Dermis microvascular lymphatic vessel endothelial cell (primary cell): ENCODE data around the gene VPS16. TPM values are rescaled to one million over a fixed set of nuclear protein-coding genes. Genes with fewer than 3 reads are reported as not detected.

Source experiments
- DNase-seq, 2 donors: peaks; one replicate each; pipeline versions ENCODE4 v3.0.0 to v3.0.0-alpha.2; 2010; ENCODE audit warnings: low read depth in 2 of 2
- total RNA-seq: library from RNA; depleted of rRNA; stranded (reverse); fragments of >200 nt; gene quantifications from 2 replicates; pipeline ENCODE4 v1.2.1, GENCODE V29; 2014

Gene VPS16
- total RNA-seq: 32.5 and 36.5 TPM in 2 replicates

DNA sequence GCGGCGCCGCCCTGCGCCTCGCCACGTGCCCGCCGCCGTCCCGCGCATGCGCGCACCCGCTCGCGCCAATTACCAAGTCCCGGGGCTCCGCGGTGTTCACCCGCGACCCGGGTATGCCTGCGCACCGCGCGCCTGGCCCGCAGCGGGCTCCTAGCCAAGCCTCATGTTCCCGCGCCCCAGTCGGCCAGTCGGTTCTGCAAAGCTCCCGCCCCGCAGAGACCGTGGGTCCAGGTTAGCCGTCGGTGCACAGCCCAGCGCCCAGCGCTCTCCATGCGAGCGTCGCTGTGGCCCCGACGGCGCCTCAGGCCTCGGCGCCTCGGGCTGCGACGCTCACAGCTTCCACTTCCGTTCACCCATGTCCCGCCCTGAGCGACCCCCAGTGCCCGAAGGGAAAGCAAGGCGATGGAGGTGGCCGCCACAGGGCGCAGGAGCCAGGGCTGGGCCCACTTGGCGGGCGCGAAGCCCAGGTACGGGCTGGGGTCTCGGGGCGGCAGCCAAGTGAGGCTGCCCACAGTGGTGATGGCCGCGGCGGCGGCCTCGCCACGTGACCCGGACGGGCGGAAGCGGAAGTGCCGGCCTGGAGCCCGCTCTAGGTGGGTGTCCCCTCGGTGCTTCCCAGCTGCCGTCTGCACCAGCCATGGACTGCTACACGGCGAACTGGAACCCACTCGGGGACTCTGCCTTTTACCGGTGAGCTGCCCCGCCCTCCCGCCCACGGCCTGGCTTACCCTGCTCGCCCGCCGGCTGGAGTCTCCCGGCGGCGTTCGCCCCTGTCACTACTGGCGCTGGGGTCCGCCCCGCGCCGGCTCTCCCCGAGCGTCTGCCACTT is at the start of gene VPS16, which contains the start of gene PCED1A:
TSS of gene VPS16 (plus strand) at position 608 of the 829 bp plus-strand sequence. CDS start at position 638, 30 bp downstream.
TSS of gene PCED1A (minus strand) at position 518 of the 829 bp plus-strand sequence. CDS start 743 bp downstream, outside the sequence.
- DNase-seq: peak; percentile 74 to 88

DNA sequence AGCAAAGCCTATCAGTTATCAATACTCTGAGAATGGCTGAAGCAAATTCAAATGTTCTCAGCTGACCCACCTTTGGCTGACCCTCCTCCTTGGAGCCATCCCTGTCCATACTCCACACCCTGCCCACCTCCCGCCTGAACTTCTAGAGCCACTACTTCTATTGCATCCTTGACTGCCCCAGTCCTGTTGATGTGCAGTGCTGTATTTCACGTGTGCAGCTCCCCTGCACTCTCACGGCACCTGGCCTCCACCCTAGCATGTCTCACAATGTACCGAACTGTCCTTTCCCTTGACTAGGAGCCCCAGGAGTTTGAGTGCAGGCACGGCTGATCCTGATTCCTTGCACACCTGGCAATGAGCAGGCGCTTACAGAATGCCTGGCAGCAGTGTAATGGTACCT is 47.1 kb upstream of the VPS16 start:
- no peak for DNase-seq

DNA sequence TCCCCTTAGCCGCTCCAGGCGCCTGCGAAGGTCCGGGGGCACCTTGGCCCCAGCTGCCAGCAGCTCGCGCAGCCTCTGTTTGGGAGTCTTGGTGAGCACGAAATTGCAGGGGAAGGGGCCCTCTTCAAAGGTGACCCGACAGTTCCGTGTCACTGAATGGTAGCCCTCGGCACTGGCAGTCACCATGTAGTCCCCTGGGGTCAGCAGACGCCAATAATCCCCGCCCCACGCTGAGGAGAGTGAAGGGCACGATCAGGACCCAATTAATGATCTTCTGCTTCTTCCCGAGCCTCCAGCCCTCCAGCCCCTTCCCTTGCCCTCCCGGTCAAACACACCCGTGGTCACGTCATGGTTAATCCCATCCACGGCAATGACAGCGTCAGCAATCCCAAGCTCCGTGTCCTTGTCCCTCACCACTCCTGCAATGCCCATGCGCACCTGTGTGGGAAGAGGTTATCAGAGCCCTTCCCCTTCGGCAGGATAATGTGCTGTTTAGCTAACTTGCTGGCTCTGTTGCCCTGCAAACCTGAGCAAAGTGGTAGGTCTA is 46.3 kb upstream of the VPS16 start:
- no peak for DNase-seq

GRCh38 chr20:2794866-2795447 is 45.6 kb upstream of the VPS16 start:
- no peak for DNase-seq

- no peak for DNase-seq
These were observed 45.1 kb upstream of the VPS16 start for GRCh38 chr20:2795451-2795850.

- DNase-seq: no peak
These were observed 44.4 kb upstream of the VPS16 start for GRCh38 chr20:2796011-2796660.

- no peak for DNase-seq
These were observed 43.2 kb upstream of the VPS16 start for GRCh38 chr20:2797136-2797983.

GRCh38 chr20:2798095-2798805 is 42.3 kb upstream of the VPS16 start:
- no peak for DNase-seq

- DNase-seq: no peak
These were observed 41.7 kb upstream of the VPS16 start for GRCh38 chr20:2798814-2799213.

DNA sequence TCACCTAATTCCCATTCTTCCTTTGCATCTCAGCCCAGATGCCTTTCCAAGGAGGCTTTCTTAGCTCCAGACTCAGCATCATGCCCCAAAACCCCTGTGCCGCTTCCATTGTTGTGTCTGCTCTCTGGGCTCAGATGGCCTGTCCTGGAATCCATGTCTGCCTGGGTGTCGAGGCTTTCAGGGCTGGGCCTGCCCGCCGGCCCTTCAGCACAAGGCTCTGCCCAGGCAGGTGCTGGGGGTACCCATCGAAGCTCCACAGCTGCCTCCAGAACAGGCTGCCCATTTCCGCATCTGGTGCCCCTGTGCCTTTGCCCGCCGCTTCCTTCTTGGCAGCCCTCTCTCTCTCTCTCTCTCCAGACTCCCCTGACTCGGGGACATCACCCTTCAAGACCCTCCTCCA is 41.3 kb upstream of the VPS16 start:
- DNase-seq: no peak

DNA sequence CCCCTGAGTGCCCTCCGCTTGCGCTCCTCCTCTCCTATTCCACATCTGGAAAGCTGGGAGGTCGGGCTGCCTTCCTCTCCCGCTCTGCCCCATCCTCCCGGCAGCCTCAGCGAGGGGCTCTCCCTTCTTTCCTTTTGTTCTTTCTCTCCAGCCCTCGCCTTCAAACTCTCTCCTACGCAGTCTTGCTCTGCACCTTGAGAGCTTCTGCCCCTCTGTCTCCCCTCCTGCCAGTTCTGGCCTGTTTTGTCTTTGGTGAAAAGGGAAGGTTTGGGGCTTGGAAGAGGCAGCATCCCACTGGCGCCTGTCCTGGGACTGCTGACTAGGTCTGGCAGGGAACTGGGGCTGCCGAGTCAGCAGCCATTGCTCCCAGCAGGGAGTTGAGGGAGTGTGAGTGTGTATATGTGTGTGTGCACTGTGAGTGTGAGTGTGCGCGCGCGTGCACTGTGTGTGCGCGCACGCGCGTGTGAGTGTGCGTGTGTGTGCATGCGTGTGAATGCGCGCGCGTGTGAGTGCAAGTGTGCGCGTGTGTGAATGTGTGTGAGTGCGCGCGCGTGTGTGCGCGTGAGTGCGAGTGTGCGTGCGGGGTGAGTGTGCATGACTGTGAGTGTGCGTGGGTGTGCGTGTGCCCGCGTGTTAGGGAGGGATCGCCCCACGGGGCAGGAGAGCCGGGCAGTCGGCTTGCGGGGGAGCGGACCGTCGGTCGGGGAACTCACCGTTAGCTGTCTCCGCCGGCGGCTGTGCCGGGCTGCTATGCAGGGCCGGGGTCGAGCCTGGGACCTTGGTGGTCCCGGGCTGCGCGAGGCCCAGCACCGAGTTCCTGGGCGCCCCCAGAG is 40.6 kb upstream of the VPS16 start:
- no peak for DNase-seq

- peak in 1 of 2 donors; percentile 16 for DNase-seq
These were observed 39.8 kb upstream of the VPS16 start, which contains the start of gene CPXM1 for GRCh38 chr20:2800521-2801285. Gene CPXM1, minus strand, starts transcription at chr20:2800627. Its CDS starts 55 bp downstream, at chr20:2800572.

DNA sequence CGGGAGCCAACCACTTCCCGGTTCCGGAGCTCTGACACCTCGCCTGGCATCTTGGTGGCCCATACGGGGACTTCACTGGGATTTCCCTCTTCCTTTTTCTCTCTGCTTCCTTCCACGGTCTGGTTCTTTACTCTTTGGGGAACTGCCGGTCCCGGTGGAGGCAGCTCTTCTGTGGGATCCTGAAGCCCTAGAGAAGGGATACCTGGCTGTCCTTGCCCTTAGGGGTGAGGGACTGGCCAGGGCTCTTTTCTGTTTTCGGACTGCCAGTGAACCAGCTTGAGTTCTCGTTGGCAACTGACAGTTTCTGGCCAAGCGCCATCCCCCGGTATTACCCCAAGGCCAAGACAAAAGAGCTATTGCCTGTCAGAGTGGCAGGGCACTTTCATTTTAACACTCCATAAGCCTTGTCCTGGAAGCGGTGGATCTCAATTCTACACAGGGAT is 39.2 kb upstream of the VPS16 start:
- DNase-seq: no peak

GRCh38 chr20:2804041-2804828 is 36.3 kb upstream of the VPS16 start:
- DNase-seq: no peak

DNA sequence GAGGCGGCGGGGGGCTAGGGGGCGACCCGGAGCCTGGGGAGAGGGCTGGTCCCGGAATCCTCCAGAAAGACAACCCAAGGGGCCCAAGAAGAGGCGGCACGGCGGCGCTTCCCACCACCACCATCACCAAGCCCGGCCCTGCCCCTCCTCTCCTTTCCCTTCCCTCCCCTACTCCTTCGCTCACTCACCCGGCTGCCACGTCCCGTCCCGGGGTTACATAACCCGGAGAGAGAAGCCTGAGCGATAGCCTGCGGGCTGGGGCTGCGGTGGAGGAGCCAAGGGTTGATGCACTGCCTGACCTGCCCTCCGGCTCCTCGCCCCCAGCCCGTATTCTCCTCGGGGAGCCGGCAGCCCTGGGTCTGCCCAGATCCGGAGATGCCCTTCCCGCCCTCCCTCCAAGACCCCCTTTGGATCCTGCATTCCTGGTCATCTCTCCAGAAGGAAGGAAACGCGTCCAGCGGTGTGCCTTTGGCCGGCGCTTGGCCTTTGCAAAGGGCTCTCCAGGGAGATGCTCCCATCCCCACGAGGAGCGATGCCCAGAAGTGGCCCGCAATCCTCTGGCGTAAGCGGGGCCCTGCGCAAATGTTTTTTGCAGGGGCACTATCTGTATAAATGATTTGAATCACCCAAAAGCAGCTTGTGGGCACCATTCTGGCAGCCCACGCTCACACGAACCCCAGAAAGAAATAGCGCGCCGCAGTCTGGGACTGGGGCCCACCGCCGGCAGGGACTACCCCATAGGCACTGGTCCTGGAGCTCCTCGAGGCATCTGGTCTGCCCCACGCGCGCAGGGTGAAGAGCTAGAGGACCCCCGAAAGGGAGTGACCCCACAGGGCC is 35.5 kb upstream of the VPS16 start:
- no peak for DNase-seq

DNA sequence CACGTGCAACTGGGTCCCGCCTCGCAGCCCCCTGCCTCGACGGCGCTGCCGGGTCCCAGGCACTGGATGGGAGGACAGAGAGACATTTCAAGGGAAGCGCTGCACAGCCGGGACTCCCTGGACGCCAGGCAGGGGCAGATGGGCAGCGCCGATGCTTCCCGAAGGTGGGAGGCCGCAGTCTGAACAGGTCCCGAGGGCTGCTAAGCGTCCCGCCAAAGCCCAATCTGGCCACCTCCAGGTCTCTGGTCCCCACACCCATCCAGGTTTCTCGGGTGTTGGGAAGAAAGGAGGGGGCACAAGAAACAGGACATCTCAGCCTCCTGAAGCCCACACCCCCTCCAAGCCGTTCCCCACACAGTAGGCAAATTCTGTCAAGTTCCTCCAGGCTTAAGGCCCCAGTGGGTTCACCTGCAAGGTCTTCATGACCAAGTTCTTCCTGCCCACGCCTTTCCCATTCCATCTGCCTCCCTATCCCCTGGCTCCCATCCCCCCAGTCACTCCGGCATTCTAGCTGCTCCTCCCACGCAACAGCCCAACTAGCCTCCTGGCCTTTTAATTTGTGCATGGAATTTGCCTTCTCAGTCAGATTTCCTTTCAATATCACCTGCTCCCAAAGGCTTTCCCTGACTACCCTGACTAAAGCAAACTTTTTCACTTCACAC is 34.7 kb upstream of the VPS16 start:
- no peak for DNase-seq
